Islet precursor cell (in vitro differentiated cells): ENCODE results near the gene CYTH1.

Experiments used
- DNase-seq: peaks from one replicate; pipeline ENCODE4 v3.0.0-alpha.2; 2018

The CYTH1 gene

GRCh38 chr17:78667091-78667490 is 115.0 kb downstream of the CYTH1 start:
- DNase-seq: no peak

GRCh38 chr17:78665952-78666920 is 115.8 kb downstream of the CYTH1 start:
- DNase-seq: peak; percentile 79

GRCh38 chr17:78665387-78665951 is 116.6 kb downstream of the CYTH1 start:
- no peak for DNase-seq

GRCh38 chr17:78664476-78665386 is 117.3 kb downstream of the CYTH1 start:
- no peak for DNase-seq

GRCh38 chr17:78661093-78661770 is 120.8 kb downstream of the CYTH1 start:
- peak; percentile 84 for DNase-seq

GRCh38 chr17:78659546-78659945 is 122.5 kb downstream of the CYTH1 start:
- DNase-seq: no peak

GRCh38 chr17:78658281-78658785 is 123.7 kb downstream of the CYTH1 start:
- DNase-seq: no peak

- no peak for DNase-seq
Measured at GRCh38 chr17:78655251-78655940, 126.7 kb downstream of the CYTH1 start.

- no peak for DNase-seq
Measured at GRCh38 chr17:78654325-78654724, 127.7 kb downstream of the CYTH1 start.

GRCh38 chr17:78653382-78653781 is 128.7 kb downstream of the CYTH1 start:
- no peak for DNase-seq

GRCh38 chr17:78652913-78653312 is 129.2 kb downstream of the CYTH1 start:
- DNase-seq: no peak

GRCh38 chr17:78652024-78652423 is 130.0 kb downstream of the CYTH1 start:
- DNase-seq: no peak

- no peak for DNase-seq
Measured at GRCh38 chr17:78651554-78651953, 130.5 kb downstream of the CYTH1 start.

GRCh38 chr17:78650093-78650715 is 131.9 kb downstream of the CYTH1 start:
- no peak for DNase-seq

GRCh38 chr17:78648293-78648692 is 133.8 kb downstream of the CYTH1 start:
- DNase-seq: no peak

GRCh38 chr17:78647032-78647431 is 135.0 kb downstream of the CYTH1 start:
- DNase-seq: no peak

- peak; percentile 54 for DNase-seq
Measured at GRCh38 chr17:78645421-78646295, 136.4 kb downstream of the CYTH1 start.

GRCh38 chr17:78644931-78645351 is 137.1 kb downstream of the CYTH1 start:
- DNase-seq: no peak

- DNase-seq: peak; percentile 56
Measured at GRCh38 chr17:78644224-78644623, 137.8 kb downstream of the CYTH1 start.

- DNase-seq: no peak
Measured at GRCh38 chr17:78643326-78643725, 138.7 kb downstream of the CYTH1 start.
